ENCODE data around the gene CRCP. TPM values are rescaled to one million over a fixed set of nuclear protein-coding genes. Genes with fewer than 3 reads are reported as not detected.
"Not testable (repeated sequence)": the region's sequence is repeated elsewhere in the genome, so short reads cannot be mapped to it uniquely, and the experiment has no call there.

Gene CRCP
- total and polyA plus RNA-seq, 4 experiments from 2014 or later: 21.2 to 42.3 (median 34.8) TPM

DNA sequence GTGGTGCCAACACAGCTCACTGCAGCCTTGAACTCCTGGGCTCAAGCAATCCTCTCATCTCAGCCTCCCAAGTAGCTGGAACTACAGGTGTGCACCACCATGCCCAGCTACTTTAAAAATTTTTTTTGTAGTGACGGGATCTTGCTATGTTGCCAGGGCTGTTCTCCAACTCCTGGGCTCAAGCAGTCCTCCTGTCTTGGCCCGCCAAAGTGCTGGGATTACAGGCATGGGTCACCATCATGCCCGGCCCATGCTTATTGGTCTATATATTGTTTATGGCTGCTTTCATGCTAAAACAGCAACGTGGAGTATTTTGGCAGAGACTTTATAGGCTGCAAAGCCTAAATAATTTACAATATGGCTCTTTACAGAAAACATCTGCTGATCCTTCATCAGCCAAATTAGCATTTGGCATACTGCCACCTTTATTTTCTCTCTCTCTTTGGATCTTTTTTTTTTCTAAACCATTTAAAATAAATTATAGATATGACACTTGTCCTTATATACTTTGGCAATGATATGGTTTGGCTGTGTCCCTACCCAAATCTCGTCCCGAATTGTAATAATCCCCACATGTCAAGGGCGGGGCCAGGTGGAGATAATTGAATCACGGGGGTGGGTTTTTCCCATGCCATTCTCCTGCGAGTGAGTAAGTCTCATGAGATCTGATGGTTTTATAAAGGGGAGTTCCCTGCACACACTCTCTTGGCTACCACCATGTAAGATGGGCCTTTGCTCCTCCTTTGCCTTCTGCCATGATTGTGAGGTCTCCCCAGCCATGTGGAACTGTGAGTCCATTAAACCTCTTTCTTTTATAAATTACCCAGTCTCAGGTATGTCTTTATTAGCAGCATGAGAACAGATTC lies 58.1 kb downstream of the CRCP start:
- H3K27ac ChIP-seq (ENCODE audit: low read depth, low read length); H3K36me3 ChIP-seq (ENCODE audit: insufficient read depth, low read length); H3K9me3 ChIP-seq (ENCODE audit: control insufficient read depth in 1 of 2, low read length in 2 of 2); H3K27me3 ChIP-seq (ENCODE audit: insufficient read depth, low read length); H3K4me3 Mint-ChIP-seq; H3K9me3 Mint-ChIP-seq; POLR2A ChIA-PET (ENCODE audit: partially characterized antibody); H3K36me3 Mint-ChIP-seq; H3K27me3 Mint-ChIP-seq; H3K4me1 Mint-ChIP-seq; intact Hi-C loops (cut with micrococcal nuclease); CTCF ChIA-PET (ENCODE audit: partially characterized antibody); DNase-seq; H3K4me1 ChIP-seq (ENCODE audit: insufficient read depth, low read length); H3K4me3 ChIP-seq (ENCODE audit: low read length in 2 of 2): not testable (repeated sequence)
- peak overlapping the region in 1 of 7 donors; percentile 52 for H3K27ac Mint-ChIP-seq

DNA sequence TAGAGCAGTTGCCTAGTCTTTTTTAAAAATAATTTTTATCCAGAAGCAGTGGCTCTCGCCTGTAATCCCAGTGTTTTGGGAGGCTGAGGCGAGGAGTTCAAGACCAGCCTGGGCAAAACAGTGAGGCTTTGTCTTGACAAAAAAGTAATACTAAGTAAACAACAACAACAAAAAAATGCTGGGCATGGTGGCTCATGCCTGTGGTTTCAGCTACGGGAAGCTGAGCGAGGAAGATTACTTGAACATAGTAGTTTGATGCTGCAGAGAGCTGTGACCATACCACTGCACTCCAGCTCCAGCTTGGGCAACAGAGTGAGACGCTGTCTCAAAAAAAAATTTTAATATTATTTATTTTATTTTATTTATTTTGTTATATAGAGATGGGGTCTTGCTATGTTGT lies 59.2 kb downstream of the CRCP start:
- DNase-seq: no peak
- no peak overlapping the region for H3K27ac Mint-ChIP-seq
- no peak overlapping the region for H3K4me3 Mint-ChIP-seq
- POLR2A ChIA-PET (ENCODE audit: partially characterized antibody): no interaction called here
- no peaks in the 10 kb centered on the region for H3K4me1 ChIP-seq (ENCODE audit: insufficient read depth, low read length)
- CTCF ChIA-PET (ENCODE audit: partially characterized antibody): no interaction called here
- no peak overlapping the region for H3K27ac ChIP-seq (ENCODE audit: low read depth, low read length)
- no peaks in the 10 kb centered on the region for H3K4me1 Mint-ChIP-seq
- peaks cover 0 to 4% of the 10 kb centered on the region in 2 donors for H3K27me3 Mint-ChIP-seq
- peaks cover 0 to 2% (median 0%) of the 10 kb centered on the region in 8 donors for H3K9me3 Mint-ChIP-seq
- no peak overlapping the region for H3K4me3 ChIP-seq (ENCODE audit: low read length in 2 of 2)
- no peaks in the 10 kb centered on the region for H3K36me3 Mint-ChIP-seq
- H3K9me3 ChIP-seq (ENCODE audit: control insufficient read depth in 1 of 2, low read length in 2 of 2): no peaks in the 10 kb centered on the region
- H3K27me3 ChIP-seq (ENCODE audit: insufficient read depth, low read length): no peaks in the 10 kb centered on the region
- intact Hi-C loops (cut with micrococcal nuclease): no loop called here
- no peaks in the 10 kb centered on the region for H3K36me3 ChIP-seq (ENCODE audit: insufficient read depth, low read length)

DNA sequence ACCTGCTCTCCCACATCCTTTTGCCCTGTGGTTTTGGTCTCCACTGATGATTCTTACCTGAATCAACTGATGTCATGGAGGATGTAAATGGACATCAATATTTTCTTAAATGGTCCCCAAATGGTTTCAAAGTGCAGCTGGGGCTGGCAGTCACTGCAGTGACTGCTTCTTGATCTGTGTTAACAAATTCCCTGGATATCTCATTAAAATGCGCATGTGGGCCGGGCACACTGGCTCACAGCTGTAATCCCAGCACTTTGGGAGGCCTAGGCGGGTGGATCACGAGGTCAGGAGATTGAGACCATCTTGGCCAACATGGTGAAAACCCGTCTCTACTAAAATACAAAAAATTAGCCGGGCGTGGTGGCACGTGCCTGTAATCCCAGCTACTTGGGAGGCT lies 60.4 kb downstream of the CRCP start:
- CTCF ChIA-PET (ENCODE audit: partially characterized antibody): interaction anchor here (1.2 kb wide), 1 partner anchor 9 kb away, joined by 4 read pairs; no protein-coding TSS in a partner anchor
- H3K4me1 Mint-ChIP-seq; H3K4me1 ChIP-seq (ENCODE audit: insufficient read depth, low read length); H3K9me3 Mint-ChIP-seq; H3K36me3 Mint-ChIP-seq; H3K4me3 ChIP-seq (ENCODE audit: low read length in 2 of 2); POLR2A ChIA-PET (ENCODE audit: partially characterized antibody); H3K27ac ChIP-seq (ENCODE audit: low read depth, low read length); DNase-seq; intact Hi-C loops (cut with micrococcal nuclease); H3K9me3 ChIP-seq (ENCODE audit: control insufficient read depth in 1 of 2, low read length in 2 of 2); H3K27me3 Mint-ChIP-seq; H3K27me3 ChIP-seq (ENCODE audit: insufficient read depth, low read length); H3K36me3 ChIP-seq (ENCODE audit: insufficient read depth, low read length); H3K4me3 Mint-ChIP-seq; H3K27ac Mint-ChIP-seq: not testable (repeated sequence)

DNA sequence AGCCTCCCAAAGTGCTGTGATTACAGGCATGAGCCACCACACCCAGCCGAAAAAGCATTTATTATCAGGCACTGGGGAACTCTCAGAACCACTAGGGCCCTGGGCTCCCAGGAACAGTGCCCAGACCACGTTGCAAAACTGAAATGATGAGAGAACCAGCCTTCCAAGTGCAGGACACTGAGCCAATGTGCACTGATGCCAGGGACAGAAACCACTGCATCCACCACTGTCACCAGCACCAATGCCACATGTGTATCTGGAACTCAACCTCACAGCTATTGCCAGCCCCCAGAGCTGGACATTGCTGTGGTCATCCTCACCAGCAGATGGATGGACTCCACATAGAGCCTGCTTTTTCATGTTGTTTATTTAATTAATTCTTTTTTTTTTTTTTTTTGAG lies 62.3 kb downstream of the CRCP start:
- Mint-ChIP-seq H3K4me3 (no peak overlapping the region), H3K4me1 (no peaks in the 10 kb centered on the region), H3K9me3 (peaks cover 0 to 2% (median 0%) of the 10 kb centered on the region in 8 donors), H3K27me3 (peaks cover 0 to 2% of the 10 kb centered on the region in 2 donors), H3K27ac (no peak overlapping the region), H3K36me3 (no peaks in the 10 kb centered on the region)
- H3K27me3 ChIP-seq (ENCODE audit: insufficient read depth, low read length): no peaks in the 10 kb centered on the region
- H3K4me1 ChIP-seq (ENCODE audit: insufficient read depth, low read length): no peaks in the 10 kb centered on the region
- H3K27ac ChIP-seq (ENCODE audit: low read depth, low read length): no peak overlapping the region
- CTCF ChIA-PET (ENCODE audit: partially characterized antibody): no interaction called here
- no peaks in the 10 kb centered on the region for H3K36me3 ChIP-seq (ENCODE audit: insufficient read depth, low read length)
- intact Hi-C loops (cut with micrococcal nuclease): no loop called here
- no peak overlapping the region for H3K4me3 ChIP-seq (ENCODE audit: low read length in 2 of 2)
- no peak for DNase-seq
- POLR2A ChIA-PET (ENCODE audit: partially characterized antibody): no interaction called here
- H3K9me3 ChIP-seq (ENCODE audit: control insufficient read depth in 1 of 2, low read length in 2 of 2): no peaks in the 10 kb centered on the region

DNA sequence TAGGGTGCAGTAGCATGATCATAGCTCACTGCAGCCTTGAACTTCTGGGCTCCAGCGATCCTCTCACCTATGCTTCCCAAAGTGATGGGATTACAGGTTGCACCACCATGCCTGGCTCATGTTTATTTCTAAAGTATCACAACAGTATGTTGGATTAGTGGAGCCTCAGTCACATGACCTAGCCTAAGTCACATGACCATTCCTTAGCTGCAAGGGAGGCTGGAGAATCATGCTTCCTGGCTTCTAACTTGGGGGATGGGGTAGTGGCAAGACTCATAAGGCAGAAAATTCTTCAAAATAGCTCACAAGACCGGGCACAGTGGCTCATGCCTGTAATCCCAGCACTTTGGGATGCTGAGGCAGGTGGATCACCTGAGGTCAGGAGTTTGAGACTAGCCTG lies 63.6 kb downstream of the CRCP start:
- H3K27ac Mint-ChIP-seq: no peak overlapping the region
- peaks cover 0 to 2% (median 0%) of the 10 kb centered on the region in 8 donors for H3K9me3 Mint-ChIP-seq
- no peaks in the 10 kb centered on the region for H3K36me3 ChIP-seq (ENCODE audit: insufficient read depth, low read length)
- no peaks in the 10 kb centered on the region for H3K9me3 ChIP-seq (ENCODE audit: control insufficient read depth in 1 of 2, low read length in 2 of 2)
- H3K27me3 Mint-ChIP-seq: peaks cover 0 to 2% of the 10 kb centered on the region in 2 donors
- no peaks in the 10 kb centered on the region for H3K36me3 Mint-ChIP-seq
- no peak overlapping the region for H3K4me3 Mint-ChIP-seq
- no peak for DNase-seq
- H3K27me3 ChIP-seq (ENCODE audit: insufficient read depth, low read length): no peaks in the 10 kb centered on the region
- no peak overlapping the region for H3K27ac ChIP-seq (ENCODE audit: low read depth, low read length)
- CTCF ChIA-PET (ENCODE audit: partially characterized antibody): interaction anchor here (1.1 kb wide), 1 partner anchor 10 kb away, joined by 3 read pairs; no protein-coding TSS in a partner anchor
- H3K4me3 ChIP-seq (ENCODE audit: low read length in 2 of 2): no peak overlapping the region
- no peaks in the 10 kb centered on the region for H3K4me1 Mint-ChIP-seq
- POLR2A ChIA-PET (ENCODE audit: partially characterized antibody): no interaction called here
- intact Hi-C loops (cut with micrococcal nuclease): no loop called here
- H3K4me1 ChIP-seq (ENCODE audit: insufficient read depth, low read length): no peaks in the 10 kb centered on the region

DNA sequence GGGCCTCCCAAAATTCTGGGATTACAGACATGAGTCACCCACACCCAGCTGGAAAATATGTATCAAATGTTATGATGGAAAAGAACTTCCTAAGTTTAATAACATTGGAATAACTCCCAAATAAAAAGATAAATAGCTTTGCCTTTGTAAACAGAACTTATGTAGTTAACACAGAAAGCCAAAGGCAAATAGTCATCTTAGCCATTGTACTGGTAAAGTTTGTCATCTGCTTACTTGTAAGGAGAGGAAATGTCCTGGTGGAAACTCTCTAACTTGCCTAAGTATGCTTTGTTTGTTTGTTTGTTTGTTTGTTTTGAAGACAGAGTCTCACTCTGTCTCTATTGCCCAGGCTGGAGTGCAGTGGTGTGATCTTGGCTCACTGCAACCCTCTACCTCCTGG lies 66.7 kb downstream of the CRCP start:
- H3K4me3 Mint-ChIP-seq: no peak overlapping the region
- DNase-seq: no peak
- Histone ChIP-seq H3K4me1 (ENCODE audit: insufficient read depth, low read length) (no peaks in the 10 kb centered on the region), H3K4me3 (ENCODE audit: low read length in 2 of 2) (no peak overlapping the region), H3K27ac (ENCODE audit: low read depth, low read length) (no peak overlapping the region), H3K9me3 (ENCODE audit: control insufficient read depth in 1 of 2, low read length in 2 of 2) (no peaks in the 10 kb centered on the region), H3K27me3 (ENCODE audit: insufficient read depth, low read length) (no peaks in the 10 kb centered on the region), H3K36me3 (ENCODE audit: insufficient read depth, low read length) (no peaks in the 10 kb centered on the region)
- peaks cover 0 to 2% (median 0%) of the 10 kb centered on the region in 8 donors for H3K9me3 Mint-ChIP-seq
- no peak overlapping the region for H3K27ac Mint-ChIP-seq
- POLR2A ChIA-PET (ENCODE audit: partially characterized antibody): no interaction called here
- H3K36me3 Mint-ChIP-seq: no peaks in the 10 kb centered on the region
- intact Hi-C loops (cut with micrococcal nuclease): no loop called here
- CTCF ChIA-PET (ENCODE audit: partially characterized antibody): no interaction called here
- peaks cover 0 to 2% of the 10 kb centered on the region in 2 donors for H3K27me3 Mint-ChIP-seq
- no peaks in the 10 kb centered on the region for H3K4me1 Mint-ChIP-seq

DNA sequence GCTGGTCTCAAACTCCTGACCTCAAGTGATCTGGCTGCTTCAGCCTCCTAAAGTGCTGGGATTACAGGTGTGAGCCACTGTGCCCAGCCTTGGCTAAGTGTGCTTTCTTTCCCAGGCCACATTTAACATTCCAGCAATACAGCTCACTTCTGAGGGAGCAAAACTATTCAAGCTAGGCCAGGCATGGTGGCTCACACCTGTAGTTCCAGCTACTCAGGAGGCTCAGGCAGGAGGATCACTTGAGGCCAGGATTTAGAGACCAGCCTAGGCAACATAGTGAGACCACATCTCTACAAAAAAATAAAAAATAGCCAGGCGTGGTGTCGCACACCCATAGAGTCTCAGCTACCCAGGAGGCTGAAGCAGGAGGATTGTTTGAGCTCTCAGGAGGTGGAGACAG lies 67.2 kb downstream of the CRCP start:
- Mint-ChIP-seq H3K27ac (no peak overlapping the region), H3K9me3 (peaks cover 0 to 2% (median 0%) of the 10 kb centered on the region in 8 donors), H3K36me3 (no peaks in the 10 kb centered on the region), H3K4me1 (no peaks in the 10 kb centered on the region), H3K27me3 (peaks cover 0 to 2% of the 10 kb centered on the region in 2 donors), H3K4me3 (no peak overlapping the region)
- CTCF ChIA-PET (ENCODE audit: partially characterized antibody): no interaction called here
- intact Hi-C loops (cut with micrococcal nuclease): no loop called here
- POLR2A ChIA-PET (ENCODE audit: partially characterized antibody): no interaction called here
- H3K27ac ChIP-seq (ENCODE audit: low read depth, low read length): no peak overlapping the region
- H3K27me3 ChIP-seq (ENCODE audit: insufficient read depth, low read length): no peaks in the 10 kb centered on the region
- no peak overlapping the region for H3K4me3 ChIP-seq (ENCODE audit: low read length in 2 of 2)
- H3K9me3 ChIP-seq (ENCODE audit: control insufficient read depth in 1 of 2, low read length in 2 of 2): no peaks in the 10 kb centered on the region
- DNase-seq: no peak
- no peaks in the 10 kb centered on the region for H3K36me3 ChIP-seq (ENCODE audit: insufficient read depth, low read length)
- no peaks in the 10 kb centered on the region for H3K4me1 ChIP-seq (ENCODE audit: insufficient read depth, low read length)
